ENCODE results near the gene GTF3C5.

The GTF3C5 gene

DNA sequence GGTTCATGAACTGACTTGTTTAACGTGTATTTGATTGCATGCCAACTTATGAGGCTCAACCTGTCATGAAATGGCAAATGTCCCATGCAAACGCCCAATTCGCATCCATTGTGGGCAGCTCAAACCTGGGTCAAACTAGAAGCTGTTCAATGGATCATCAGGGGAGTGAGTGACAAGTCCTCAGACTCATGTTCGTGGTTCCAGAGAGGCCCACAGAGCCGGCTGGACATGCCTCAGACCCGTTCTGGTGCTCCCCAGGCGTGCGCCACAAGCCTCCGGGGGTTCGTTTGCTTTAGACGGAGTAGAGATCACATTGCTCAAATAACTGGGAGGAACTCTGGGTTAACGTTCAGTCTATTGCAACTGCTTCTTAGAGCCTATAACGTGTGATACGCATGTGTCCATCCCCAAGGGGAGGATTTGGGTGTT lies 37.3 kb upstream of the GTF3C5 start:
- TF ChIP-seq SIN3A (IDR thresholded peaks at IDR 0.05; ENCODE audit: borderline replicate concordance, insufficient read depth, low read length) (no peak), FOXP2 (optimal IDR thresholded peaks at IDR 0.05; ENCODE audit: borderline replicate concordance, extremely low read depth, extremely low read length, insufficient read depth) (no peak), POLR2AphosphoS5 (IDR thresholded peaks at IDR 0.05; ENCODE audit: low read depth, low read length) (no peak), TAF1 (IDR thresholded peaks at IDR 0.05; ENCODE audit: borderline replicate concordance, insufficient read depth, low read length) (no peak)
- TF ChIP-seq, protein P1, sequence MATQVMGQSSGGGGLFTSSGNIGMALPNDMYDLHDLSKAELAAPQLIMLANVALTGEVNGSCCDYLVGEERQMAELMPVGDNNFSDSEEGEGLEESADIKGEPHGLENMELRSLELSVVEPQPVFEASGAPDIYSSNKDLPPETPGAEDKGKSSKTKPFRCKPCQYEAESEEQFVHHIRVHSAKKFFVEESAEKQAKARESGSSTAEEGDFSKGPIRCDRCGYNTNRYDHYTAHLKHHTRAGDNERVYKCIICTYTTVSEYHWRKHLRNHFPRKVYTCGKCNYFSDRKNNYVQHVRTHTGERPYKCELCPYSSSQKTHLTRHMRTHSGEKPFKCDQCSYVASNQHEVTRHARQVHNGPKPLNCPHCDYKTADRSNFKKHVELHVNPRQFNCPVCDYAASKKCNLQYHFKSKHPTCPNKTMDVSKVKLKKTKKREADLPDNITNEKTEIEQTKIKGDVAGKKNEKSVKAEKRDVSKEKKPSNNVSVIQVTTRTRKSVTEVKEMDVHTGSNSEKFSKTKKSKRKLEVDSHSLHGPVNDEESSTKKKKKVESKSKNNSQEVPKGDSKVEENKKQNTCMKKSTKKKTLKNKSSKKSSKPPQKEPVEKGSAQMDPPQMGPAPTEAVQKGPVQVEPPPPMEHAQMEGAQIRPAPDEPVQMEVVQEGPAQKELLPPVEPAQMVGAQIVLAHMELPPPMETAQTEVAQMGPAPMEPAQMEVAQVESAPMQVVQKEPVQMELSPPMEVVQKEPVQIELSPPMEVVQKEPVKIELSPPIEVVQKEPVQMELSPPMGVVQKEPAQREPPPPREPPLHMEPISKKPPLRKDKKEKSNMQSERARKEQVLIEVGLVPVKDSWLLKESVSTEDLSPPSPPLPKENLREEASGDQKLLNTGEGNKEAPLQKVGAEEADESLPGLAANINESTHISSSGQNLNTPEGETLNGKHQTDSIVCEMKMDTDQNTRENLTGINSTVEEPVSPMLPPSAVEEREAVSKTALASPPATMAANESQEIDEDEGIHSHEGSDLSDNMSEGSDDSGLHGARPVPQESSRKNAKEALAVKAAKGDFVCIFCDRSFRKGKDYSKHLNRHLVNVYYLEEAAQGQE (IDR thresholded peaks at IDR 0.05; ENCODE audit: insufficient read depth in 1 of 2, low read depth in 2 of 2, low read length in 2 of 2): no peak

DNA sequence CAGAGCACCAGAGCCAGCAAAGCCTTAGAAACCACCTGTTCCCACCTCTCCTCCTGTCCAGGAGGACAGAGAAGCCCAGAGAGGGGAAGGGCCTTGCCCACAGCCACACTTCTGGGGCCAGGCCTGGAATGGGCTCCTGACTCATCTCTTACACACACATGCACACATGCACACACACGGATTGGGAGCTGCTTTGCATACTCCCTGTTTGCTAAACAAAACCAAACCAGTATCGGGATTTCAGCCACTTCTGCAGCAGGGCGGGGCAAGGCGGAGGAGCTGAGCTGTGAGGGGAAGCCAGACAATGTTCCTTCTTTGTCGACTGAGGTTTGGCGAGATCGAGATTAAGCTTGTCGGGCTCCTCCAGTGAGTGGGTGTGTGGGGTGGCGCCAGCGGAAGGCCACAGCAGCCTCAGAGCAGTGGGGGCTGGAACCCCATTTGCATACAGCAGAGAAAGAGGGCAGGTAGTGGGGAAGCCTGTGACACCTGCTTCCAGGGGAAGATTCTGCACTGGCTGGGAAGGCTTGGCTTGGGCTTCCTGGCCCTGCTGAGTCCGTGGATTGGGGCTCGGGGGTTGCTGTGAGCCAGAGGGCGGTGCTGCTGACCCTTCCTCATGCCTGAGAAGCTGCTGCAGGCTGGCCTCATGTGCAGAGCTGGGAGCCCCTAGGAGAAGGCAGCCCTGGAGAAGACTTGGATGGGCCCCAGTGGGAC lies 36.2 kb upstream of the GTF3C5 start:
- TF ChIP-seq, protein P1 (IDR thresholded peaks at IDR 0.05; ENCODE audit: insufficient read depth in 1 of 2, low read depth in 2 of 2, low read length in 2 of 2): no peak
- TF ChIP-seq SIN3A (IDR thresholded peaks at IDR 0.05; ENCODE audit: borderline replicate concordance, insufficient read depth, low read length) (no peak), POLR2AphosphoS5 (IDR thresholded peaks at IDR 0.05; ENCODE audit: low read depth, low read length) (no peak), FOXP2 (optimal IDR thresholded peaks at IDR 0.05; ENCODE audit: borderline replicate concordance, extremely low read depth, extremely low read length, insufficient read depth) (no peak), TAF1 (IDR thresholded peaks at IDR 0.05; ENCODE audit: borderline replicate concordance, insufficient read depth, low read length) (no peak)

DNA sequence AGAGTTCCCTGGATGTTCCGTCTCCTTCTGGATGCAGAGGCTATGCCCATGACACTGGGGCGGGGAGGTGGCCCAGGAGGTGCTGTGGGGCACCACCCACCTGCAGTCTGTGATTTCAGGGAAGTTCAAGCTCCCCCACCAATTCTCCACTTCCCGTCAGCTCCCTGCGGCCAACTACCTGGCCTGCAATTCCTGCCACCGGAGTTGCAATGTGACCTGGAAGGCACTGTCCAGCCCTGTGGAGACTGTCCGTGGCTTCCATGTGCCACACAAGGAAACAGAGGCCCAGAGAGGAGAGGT lies 35.7 kb upstream of the GTF3C5 start:
- no peak for TF ChIP-seq SIN3A (IDR thresholded peaks at IDR 0.05; ENCODE audit: borderline replicate concordance, insufficient read depth, low read length)
- no peak for TF ChIP-seq TAF1 (IDR thresholded peaks at IDR 0.05; ENCODE audit: borderline replicate concordance, insufficient read depth, low read length)
- TF ChIP-seq, protein P1 (IDR thresholded peaks at IDR 0.05; ENCODE audit: insufficient read depth in 1 of 2, low read depth in 2 of 2, low read length in 2 of 2): no peak

DNA sequence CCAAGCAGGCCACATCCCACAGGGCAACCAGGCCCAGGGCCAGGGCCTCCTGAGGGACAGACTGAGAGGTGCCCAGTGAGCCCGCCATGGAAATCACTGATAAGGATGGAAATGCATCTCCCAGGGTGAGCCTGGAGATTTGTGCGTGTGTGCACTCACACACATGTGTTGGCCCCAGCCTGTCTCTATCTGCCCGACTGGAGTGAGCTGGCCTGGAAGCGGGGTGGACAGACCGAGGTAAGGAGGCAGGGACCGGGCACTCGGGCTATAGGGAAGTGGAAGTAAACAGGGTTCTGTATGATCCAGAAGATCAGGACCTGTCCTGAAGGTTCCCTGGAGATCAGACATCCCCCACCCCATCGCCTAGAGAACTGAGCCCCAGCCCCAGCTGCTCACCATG lies 34.9 kb upstream of the GTF3C5 start:
- no peak for TF ChIP-seq FOXP2 (optimal IDR thresholded peaks at IDR 0.05; ENCODE audit: borderline replicate concordance, extremely low read depth, extremely low read length, insufficient read depth)
- TF ChIP-seq, protein P1 (IDR thresholded peaks at IDR 0.05; ENCODE audit: insufficient read depth in 1 of 2, low read depth in 2 of 2, low read length in 2 of 2): no peak
- no peak for TF ChIP-seq SIN3A (IDR thresholded peaks at IDR 0.05; ENCODE audit: borderline replicate concordance, insufficient read depth, low read length)
- TF ChIP-seq TAF1 (IDR thresholded peaks at IDR 0.05; ENCODE audit: borderline replicate concordance, insufficient read depth, low read length): no peak
- no peak for TF ChIP-seq POLR2AphosphoS5 (IDR thresholded peaks at IDR 0.05; ENCODE audit: low read depth, low read length)

DNA sequence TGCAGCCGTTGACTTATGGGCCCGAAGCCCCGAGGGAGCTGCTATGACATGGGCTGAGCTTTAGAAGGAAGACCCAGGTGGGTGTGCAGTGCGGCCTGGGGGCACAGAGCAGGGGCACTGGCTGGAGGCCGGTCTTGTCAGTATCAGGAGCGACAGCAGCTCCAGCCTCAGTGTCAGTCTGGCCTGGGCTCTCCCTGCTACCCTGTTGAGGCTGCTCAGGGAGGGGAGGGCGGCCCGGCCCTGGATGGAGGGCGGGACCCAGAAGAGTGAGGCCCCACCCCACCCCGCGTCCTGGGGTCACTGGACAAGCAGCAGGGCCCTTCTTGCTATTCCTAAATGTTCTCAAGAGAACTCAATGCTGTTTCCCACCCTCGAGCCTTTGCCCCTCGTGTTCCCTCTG lies 34.3 kb upstream of the GTF3C5 start:
- TF ChIP-seq POLR2AphosphoS5 (IDR thresholded peaks at IDR 0.05; ENCODE audit: low read depth, low read length): no peak
- no peak for TF ChIP-seq FOXP2 (optimal IDR thresholded peaks at IDR 0.05; ENCODE audit: borderline replicate concordance, extremely low read depth, extremely low read length, insufficient read depth)
- TF ChIP-seq TAF1 (IDR thresholded peaks at IDR 0.05; ENCODE audit: borderline replicate concordance, insufficient read depth, low read length): no peak

Data from PFSK-1 (cell line).